Chondrocyte (in vitro differentiated cells): ENCODE measurements around the gene TRAPPC5. TPM values are rescaled to one million over a fixed set of nuclear protein-coding genes. Genes with fewer than 3 reads are reported as not detected.

ENCODE experiments used
- DNase-seq: peaks from one replicate; pipeline ENCODE4 v3.0.0; 2021; ENCODE audit warnings: mixed read lengths, low spot score
- H3K27ac Mint-ChIP-seq: one replicate; pipeline ENCODE4 v1.8.0; 2021; ENCODE audit warnings: mild to moderate bottlenecking, moderate library complexity, mixed read lengths; ENCODE audit not compliant: unreplicated experiment
- H3K27me3 Mint-ChIP-seq: 2 replicates; pipeline ENCODE4 v1.8.0; 2021; ENCODE audit warnings: low read depth, mixed read lengths
- H3K36me3 Mint-ChIP-seq: 2 replicates; pipeline ENCODE4 v1.8.0; 2021; ENCODE audit warnings: low read depth, mixed read lengths
- H3K4me1 Mint-ChIP-seq: 2 replicates; pipeline ENCODE4 v1.8.0; 2021; ENCODE audit warnings: low read depth, mild to moderate bottlenecking, mixed read lengths
- H3K4me3 Mint-ChIP-seq: one replicate; pipeline ENCODE4 v1.8.0; 2021; ENCODE audit warnings: mild to moderate bottlenecking, moderate library complexity, mixed read lengths; ENCODE audit not compliant: unreplicated experiment
- H3K9me3 Mint-ChIP-seq: 2 replicates; pipeline ENCODE4 v1.8.0; 2021; ENCODE audit warnings: low read depth, mixed read lengths
- total RNA-seq: library from RNA; stranded (reverse); gene quantifications from 3 replicates; pipeline ENCODE4 v1.2.1, GENCODE V29; 2021
- TF ChIP-seq, protein P1 (sequence below): fragments of 200-600 bp; sonication (generic); IDR thresholded peaks from 2 replicates; pipeline ENCODE4 v1.5.0; 2021; ENCODE audit warnings: antibody characterized with exemption, mild to moderate bottlenecking, moderate library complexity

The TRAPPC5 gene
- total RNA-seq, 1 donor from 2014 or later, result 94.3 TPM

DNA sequence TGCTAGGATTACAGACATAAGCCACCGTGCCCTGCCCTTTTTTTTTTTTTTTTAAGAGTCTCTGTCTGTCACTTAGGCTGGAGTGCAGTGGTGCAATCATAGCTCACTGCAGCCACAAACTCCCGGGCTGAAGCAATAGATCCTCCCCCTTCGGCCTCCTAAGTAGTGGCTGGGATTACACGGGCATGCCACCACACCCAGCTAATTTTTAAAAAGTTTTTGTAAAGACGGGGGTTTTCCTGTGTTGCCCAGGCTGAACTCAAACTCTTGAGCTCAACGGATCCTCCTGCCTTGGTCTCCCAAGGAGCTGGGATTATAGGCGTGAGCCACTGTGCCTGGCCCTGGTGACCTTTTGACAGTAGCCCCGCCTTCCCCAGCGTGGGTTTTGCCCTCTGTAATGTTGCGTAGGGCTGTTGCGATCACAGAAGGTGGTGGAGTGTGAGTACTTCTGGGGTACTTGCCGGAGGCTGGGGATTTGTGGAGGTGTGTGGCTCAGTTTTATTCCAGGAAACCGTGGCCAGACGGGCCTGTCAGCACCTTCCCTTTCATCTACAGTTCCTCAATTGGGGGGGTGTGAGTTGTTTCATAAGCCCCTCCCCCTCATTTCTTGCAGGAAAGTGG, 23.4 kb upstream of the TRAPPC5 start:
- Mint-ChIP-seq H3K4me1 (peaks cover 5% of the 10 kb centered on the region), H3K27ac (no peak overlapping the region), H3K27me3 (peaks cover 19% of the 10 kb centered on the region), H3K9me3 (no peaks in the 10 kb centered on the region), H3K36me3 (no peaks in the 10 kb centered on the region), H3K4me3 (no peak overlapping the region)
- TF ChIP-seq, protein P1, sequence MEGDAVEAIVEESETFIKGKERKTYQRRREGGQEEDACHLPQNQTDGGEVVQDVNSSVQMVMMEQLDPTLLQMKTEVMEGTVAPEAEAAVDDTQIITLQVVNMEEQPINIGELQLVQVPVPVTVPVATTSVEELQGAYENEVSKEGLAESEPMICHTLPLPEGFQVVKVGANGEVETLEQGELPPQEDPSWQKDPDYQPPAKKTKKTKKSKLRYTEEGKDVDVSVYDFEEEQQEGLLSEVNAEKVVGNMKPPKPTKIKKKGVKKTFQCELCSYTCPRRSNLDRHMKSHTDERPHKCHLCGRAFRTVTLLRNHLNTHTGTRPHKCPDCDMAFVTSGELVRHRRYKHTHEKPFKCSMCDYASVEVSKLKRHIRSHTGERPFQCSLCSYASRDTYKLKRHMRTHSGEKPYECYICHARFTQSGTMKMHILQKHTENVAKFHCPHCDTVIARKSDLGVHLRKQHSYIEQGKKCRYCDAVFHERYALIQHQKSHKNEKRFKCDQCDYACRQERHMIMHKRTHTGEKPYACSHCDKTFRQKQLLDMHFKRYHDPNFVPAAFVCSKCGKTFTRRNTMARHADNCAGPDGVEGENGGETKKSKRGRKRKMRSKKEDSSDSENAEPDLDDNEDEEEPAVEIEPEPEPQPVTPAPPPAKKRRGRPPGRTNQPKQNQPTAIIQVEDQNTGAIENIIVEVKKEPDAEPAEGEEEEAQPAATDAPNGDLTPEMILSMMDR, result no peak
- no peak for DNase-seq

DNA sequence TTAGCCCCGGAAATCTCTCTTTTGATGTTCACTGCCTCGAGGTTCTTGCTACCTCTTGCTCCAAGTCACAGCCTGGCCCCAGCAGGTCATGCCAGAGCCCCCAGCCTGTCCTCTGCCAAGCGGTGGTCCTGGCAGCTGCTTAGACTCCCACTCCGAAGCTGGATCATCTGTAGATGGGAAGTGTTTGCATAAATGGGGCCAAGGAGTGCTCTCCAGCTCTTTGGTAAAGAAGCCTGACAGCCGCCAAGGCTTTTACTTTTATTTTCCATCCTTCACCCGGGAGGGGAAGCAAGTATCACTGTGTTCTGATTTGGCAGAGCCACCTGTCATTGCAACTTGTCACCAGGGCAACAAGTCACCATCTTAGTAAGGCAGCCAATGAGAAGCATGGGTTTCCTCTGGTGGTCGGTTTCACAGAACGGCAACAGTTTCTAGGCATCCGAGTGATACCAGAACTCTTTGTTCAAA, 22.4 kb upstream of the TRAPPC5 start:
- H3K36me3 Mint-ChIP-seq, result no peaks in the 10 kb centered on the region
- H3K27me3 Mint-ChIP-seq, result peaks cover 16% of the 10 kb centered on the region

GRCh38 chr19:7661744-7662538, 18.7 kb upstream of the TRAPPC5 start:
- peaks cover 18% of the 10 kb centered on the region for H3K27me3 Mint-ChIP-seq
- TF ChIP-seq, protein P1, result no peak
- no peak overlapping the region for H3K4me3 Mint-ChIP-seq
- H3K9me3 Mint-ChIP-seq, result no peaks in the 10 kb centered on the region
- no peaks in the 10 kb centered on the region for H3K4me1 Mint-ChIP-seq
- no peak for DNase-seq
- no peak overlapping the region for H3K27ac Mint-ChIP-seq
- no peaks in the 10 kb centered on the region for H3K36me3 Mint-ChIP-seq

More for the DNA sequence above, 22.4 kb upstream of the TRAPPC5 start:
- TF ChIP-seq, protein P1, result no peak
- Mint-ChIP-seq H3K4me3 (no peak overlapping the region), H3K27ac (no peak overlapping the region), H3K9me3 (no peaks in the 10 kb centered on the region), H3K4me1 (no peaks in the 10 kb centered on the region)
- no peak for DNase-seq

DNA sequence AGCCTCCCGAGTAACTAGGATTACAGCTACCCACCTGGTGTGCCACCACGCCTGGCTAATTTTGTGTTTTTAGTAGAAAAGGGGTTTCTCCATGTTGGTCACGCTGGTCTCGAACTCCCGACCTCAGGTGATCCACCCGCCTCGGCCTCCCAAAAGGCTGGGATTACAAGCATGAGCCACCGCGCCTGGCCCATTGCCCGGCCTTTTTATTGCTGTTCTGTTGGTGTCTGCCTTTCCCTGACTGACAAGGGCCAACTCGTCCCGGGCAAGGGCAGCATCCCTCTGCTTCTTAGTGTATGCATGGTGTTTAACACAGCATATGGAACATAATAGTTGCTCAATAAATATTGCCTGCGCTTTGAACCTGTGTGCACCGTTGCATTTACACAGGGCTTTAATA, 18.0 kb upstream of the TRAPPC5 start:
- Mint-ChIP-seq H3K27me3 (peaks cover 20% of the 10 kb centered on the region), H3K36me3 (no peaks in the 10 kb centered on the region), H3K9me3 (no peaks in the 10 kb centered on the region)

DNA sequence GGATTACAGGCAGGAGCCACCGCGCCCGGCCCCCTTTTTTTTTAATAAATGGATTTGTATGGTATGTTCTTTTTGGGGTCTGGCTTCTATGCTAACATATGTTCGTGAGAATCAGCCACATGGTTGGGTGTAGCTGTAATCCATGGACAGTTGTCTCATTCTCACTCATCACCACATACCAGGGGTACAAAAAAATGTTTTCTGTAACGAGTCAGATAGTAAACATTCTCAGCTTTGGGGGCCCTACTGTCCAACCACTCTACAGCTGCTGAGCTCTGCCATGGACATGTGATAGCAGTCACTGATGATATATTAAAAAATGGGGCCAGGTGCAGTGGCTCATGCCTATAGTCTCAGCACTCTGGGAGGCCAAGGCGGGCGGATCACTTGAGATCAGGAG, 16.9 kb upstream of the TRAPPC5 start:
- Mint-ChIP-seq H3K4me1 (no peaks in the 10 kb centered on the region), H3K36me3 (no peaks in the 10 kb centered on the region), H3K4me3 (no peak overlapping the region), H3K9me3 (no peaks in the 10 kb centered on the region), H3K27ac (no peak overlapping the region), H3K27me3 (peaks cover 23% of the 10 kb centered on the region)
- no peak for DNase-seq
- TF ChIP-seq, protein P1, result no peak

More for the DNA sequence above, 18.0 kb upstream of the TRAPPC5 start:
- no peaks in the 10 kb centered on the region for H3K4me1 Mint-ChIP-seq
- TF ChIP-seq, protein P1, result no peak
- H3K4me3 Mint-ChIP-seq, result no peak overlapping the region
- DNase-seq, result no peak
- no peak overlapping the region for H3K27ac Mint-ChIP-seq
